HepG2 (cell line): ENCODE data around the gene CX3CR1. TPM values are rescaled to one million over a fixed set of nuclear protein-coding genes. Genes with fewer than 3 reads are reported as not detected.

Source experiments
- ATAC-seq: fragments of 200-7000 bp; cut with Tn5 transposase; 3 replicates; pipeline ENCODE4 v1.9.1; 2020; ENCODE audit warnings: mild to moderate bottlenecking, moderate library complexity
- BruUV-seq: library from RNA; stranded (reverse); fragments of 400-500 nt; replicated peaks from 2 replicates; lab custom pipeline; 2021; lab: Mats Ljungman, UMichigan
- CTCF ChIA-PET: fragments of 300-600 bp; formaldehyde crosslinking; extraction: SDS; loops from one replicate; lab custom pipeline; 2021; ENCODE audit warnings: low total read pairs, inconsistent platforms, low intra/inter-chr PET ratio; lab: Yijun Ruan, JAX
- POLR2A ChIA-PET: fragments of 350-600 bp; sonication (Branson Sonifier 250); formaldehyde crosslinking; loops from one replicate; lab custom pipeline; 2020; ENCODE audit warnings: antibody characterized with exemption, inconsistent platforms; lab: Yijun Ruan, JAX
- DNase-seq: peaks from one replicate; pipeline ENCODE4 v3.0.0-alpha.2; 2015; ENCODE audit warnings: low spot score
- FAIRE-seq: peaks from 3 replicates; lab custom pipeline; 2011; peaks lifted over from hg19 to GRCh38; lab: Jason Lieb, UNC
- H2AFZ ChIP-seq: one replicate; pipeline ENCODE4 v1.6.1; 2011; ENCODE audit warnings: low read length, inconsistent platforms
- H3K27ac ChIP-seq: fragments of 300-600 bp; 3 replicates; pipeline ENCODE4 v1.8.0; 2011; ENCODE audit warnings: mixed run types, mild to moderate bottlenecking, mixed read lengths, low read length, inconsistent platforms; ENCODE audit not compliant: insufficient read depth; ENCODE audit errors: extremely low read length
- H3K27me3 ChIP-seq, 2 experiments: fragments of 200-600 bp in 1 of 2; 2 replicates in 1 of 2; 3 replicates in 1 of 2; pipeline versions ENCODE4 v1.6.0 to v1.8.0; 2011; ENCODE audit warnings: low read length in 2 of 2, mild to moderate bottlenecking in 2 of 2, moderate library complexity in 2 of 2, inconsistent platforms in 1 of 2; ENCODE audit not compliant: insufficient read depth in 2 of 2, control insufficient read depth in 1 of 2
- H3K36me3 ChIP-seq, 2 experiments: fragments of 200-600 bp in 1 of 2; replicated peaks in 1 of 2; 2 replicates in 1 of 2; 3 replicates in 1 of 2; pipeline versions ENCODE4 v1.5.1 to v1.8.0; 2011; ENCODE audit warnings: low read length in 2 of 2, inconsistent platforms in 1 of 2; ENCODE audit not compliant: insufficient read depth in 2 of 2, control insufficient read depth in 1 of 2
- H3K4me1 ChIP-seq: 2 replicates; pipeline ENCODE4 v1.5.1; 2012; ENCODE audit warnings: low read length, inconsistent platforms; ENCODE audit not compliant: insufficient read depth
- H3K4me2 ChIP-seq: 2 replicates; pipeline ENCODE4 v1.6.0; 2011; ENCODE audit warnings: low read depth, low read length, inconsistent platforms
- H3K4me3 ChIP-seq, 3 experiments: fragments of 200-600 bp in 1 of 3; sonication (generic), shearing (Covaris generic) in 1 of 3; replicated peaks in 1 of 3; 2 replicates each; pipeline ENCODE4 v1.5.1; 2011 to 2016; ENCODE audit warnings: low read length in 3 of 3, inconsistent platforms in 2 of 3, low read depth in 2 of 3, mild to moderate bottlenecking in 2 of 3, control low read depth in 1 of 3, mixed read lengths in 1 of 3; ENCODE audit not compliant: insufficient read depth in 1 of 3
- H3K79me2 ChIP-seq: one replicate; pipeline ENCODE4 v1.6.1; 2011; ENCODE audit warnings: low read length, inconsistent platforms; ENCODE audit not compliant: insufficient read depth
- H3K9ac ChIP-seq: 2 replicates; pipeline ENCODE4 v1.6.0; 2011; ENCODE audit warnings: mild to moderate bottlenecking, low read depth, low read length, inconsistent platforms; ENCODE audit not compliant: insufficient read depth
- H3K9me3 ChIP-seq: 2 replicates; pipeline ENCODE4 v1.5.1; 2012; ENCODE audit warnings: mild to moderate bottlenecking, low read length
- H4K20me1 ChIP-seq: 2 replicates; pipeline ENCODE4 v1.6.0; 2011; ENCODE audit warnings: inconsistent platforms, mild to moderate bottlenecking, low read length, moderate library complexity; ENCODE audit not compliant: insufficient read depth
- ATF7 ChIP-seq, 2 experiments: fragments of 450-650 bp in 1 of 2; sonication (generic) in 1 of 2; formaldehyde crosslinking in 1 of 2; IDR thresholded peaks; 2 replicates each; pipeline versions ENCODE4 v1.4.0 to v1.6.1; 2016 to 2020; ENCODE audit warnings: antibody characterized with exemption in 1 of 2, mild to moderate bottlenecking in 1 of 2, missing genetic modification reagents in 1 of 2
- FOXK2 ChIP-seq: fragments of 450-650 bp; IDR thresholded peaks from 2 replicates; pipeline ENCODE4 v1.6.1; 2016
- MED13 ChIP-seq: sonication (generic); formaldehyde crosslinking; IDR thresholded peaks from 2 replicates; pipeline ENCODE4 v1.5.0; 2020; ENCODE audit warnings: missing genetic modification reagents
- NAIF1 ChIP-seq: sonication (generic); formaldehyde crosslinking; IDR thresholded peaks from 2 replicates; pipeline ENCODE4 v1.5.0; 2020; ENCODE audit warnings: mild to moderate bottlenecking, missing genetic modification reagents, borderline replicate concordance
- NCOA2 ChIP-seq: sonication (generic); formaldehyde crosslinking; IDR thresholded peaks from 2 replicates; pipeline ENCODE4 v1.8.0; 2022; ENCODE audit warnings: inconsistent platforms
- TCF7L2 ChIP-seq: IDR thresholded peaks from 2 replicates; pipeline ENCODE4 v1.6.1; 2011; ENCODE audit warnings: mild to moderate bottlenecking, low read depth, low read length, moderate library complexity
- YEATS4 ChIP-seq: sonication (generic); formaldehyde crosslinking; IDR thresholded peaks from 2 replicates; pipeline ENCODE4 v1.4.0; 2020; ENCODE audit warnings: missing genetic modification reagents, borderline replicate concordance
- ZNF101 ChIP-seq: sonication (generic); formaldehyde crosslinking; IDR thresholded peaks from 2 replicates; pipeline ENCODE4 v1.4.0; 2020; ENCODE audit warnings: mild to moderate bottlenecking, low read depth, missing genetic modification reagents, borderline replicate concordance
- WGBS: methylation state at CpG from one replicate; pipeline ENCODE4 v1.1.6; 2017; ENCODE audit warnings: low lambda C conversion rate; 5-methylcytosine and 5-hydroxymethylcytosine counted together
- in situ Hi-C: cut with HindIII; loops from 2 replicates; pipeline ENCODE4 v1.10.0; 2017; ENCODE audit warnings: low pct_unique_long_range_greater_than_20kb; ENCODE audit not compliant: extremely low pct_ligation_motif_present
- intact Hi-C: fragments of 100-400 bp; cut with micrococcal nuclease; formaldehyde crosslinking; loops from one replicate; pipeline ENCODE4 v1.10.0; 2022; ENCODE audit not compliant: unreplicated experiment
- polyA plus RNA-seq, 8 experiments: library from polyadenylated mRNA; depleted of rRNA in 3 of 8; stranded (reverse) in 7 of 8; unstranded in 1 of 8; fragments of >200 nt; fragmentation: Illumina TruSeq in 4 of 8; extraction: Trizol in 4 of 8; gene quantifications; 2 replicates each; pipeline versions ENCODE4 v1.2.1 to v1.2.3, GENCODE V29; 2011 to 2016; ENCODE audit warnings: low read depth in 4 of 8, missing spikeins in 1 of 8, mixed read lengths in 1 of 8; ENCODE audit not compliant: insufficient read depth in 1 of 8
- total RNA-seq, 5 experiments: library from RNA; depleted of rRNA; stranded (reverse); fragments of >200 nt; fragmentation: Illumina TruSeq; extraction: Trizol; gene quantifications; 2 replicates each; pipeline ENCODE4 v1.2.3, GENCODE V29; 2016; ENCODE audit warnings: low read depth in 1 of 5
- TF ChIP-seq, protein P1 (sequence below): IDR thresholded peaks from 2 replicates; pipeline ENCODE4 v1.6.1; 2016; ENCODE audit warnings: missing compliant biosample characterization, missing genetic modification reagents, borderline replicate concordance

The CX3CR1 gene
- total and polyA plus RNA-seq, 2 of the 13 experiments (the other 11 are each of a cell fraction or from before 2014, with no cell fraction given), result not detected

DNA sequence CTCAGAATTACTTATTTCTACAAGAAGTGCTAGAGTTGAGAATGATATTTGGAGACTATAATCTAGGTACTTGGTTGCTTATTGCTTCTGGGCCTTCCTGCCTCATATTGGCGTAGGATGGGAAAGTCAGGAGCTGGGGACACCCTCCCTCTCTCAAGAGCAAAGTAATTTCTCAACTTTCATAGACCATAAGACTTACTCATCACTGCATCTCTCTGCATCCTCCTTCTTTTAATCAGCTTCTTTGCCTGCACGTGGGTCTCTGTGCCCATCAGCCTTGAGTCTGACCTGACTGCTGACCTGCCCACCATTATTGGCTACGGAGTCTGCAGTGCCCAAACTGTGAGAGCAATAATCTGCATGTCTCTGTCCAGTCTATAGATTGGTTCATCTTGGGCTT lies 60.1 kb downstream of the CX3CR1 start:
- no peak overlapping the region for H3K9ac ChIP-seq
- no peak overlapping the region for H3K4me2 ChIP-seq
- no peaks in the 10 kb centered on the region for H3K4me1 ChIP-seq
- CTCF ChIA-PET, result no interaction called here
- TF ChIP-seq FOXK2 (no peak), ATF7 (IDR thresholded peaks at IDR 0.05) (no peak), ATF7 (CRISPR knock-in tag; IDR thresholded peaks at IDR 0.05) (no peak), MED13 (no peak), YEATS4 (CRISPR knock-in tag) (no peak), ZNF101 (CRISPR knock-in tag) (no peak), NCOA2 (CRISPR knock-in tag) (no peak), NAIF1 (CRISPR knock-in tag) (no peak), TCF7L2 (no peak)
- TF ChIP-seq, protein P1, sequence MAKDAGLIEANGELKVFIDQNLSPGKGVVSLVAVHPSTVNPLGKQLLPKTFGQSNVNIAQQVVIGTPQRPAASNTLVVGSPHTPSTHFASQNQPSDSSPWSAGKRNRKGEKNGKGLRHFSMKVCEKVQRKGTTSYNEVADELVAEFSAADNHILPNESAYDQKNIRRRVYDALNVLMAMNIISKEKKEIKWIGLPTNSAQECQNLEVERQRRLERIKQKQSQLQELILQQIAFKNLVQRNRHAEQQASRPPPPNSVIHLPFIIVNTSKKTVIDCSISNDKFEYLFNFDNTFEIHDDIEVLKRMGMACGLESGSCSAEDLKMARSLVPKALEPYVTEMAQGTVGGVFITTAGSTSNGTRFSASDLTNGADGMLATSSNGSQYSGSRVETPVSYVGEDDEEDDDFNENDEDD (CRISPR knock-in tag), result no peak
- TF ChIP-seq, all 625 proteins: peak for 0
- POLR2A ChIA-PET, result no interaction called here
- no peak for ATAC-seq
- Histone ChIP-seq H3K27me3 (no peaks in the 10 kb centered on the region; a peak in 1 of 5 replicates), H3K4me3 (no peak overlapping the region), H2AFZ (no peak overlapping the region), H3K36me3 (no peaks in the 10 kb centered on the region), H4K20me1 (no peaks in the 10 kb centered on the region), H3K9me3 (no peaks in the 10 kb centered on the region), H3K79me2 (no peaks in the 10 kb centered on the region), H3K27ac (no peak overlapping the region)
- BruUV-seq, result no TSS peak
- FAIRE-seq, result no peak
- intact Hi-C loops, result no loop called here
- DNase-seq, result no peak
- in situ Hi-C loops, result no loop called here
- WGBS, result 3% methylated on average over 3 of the region's 3 CpGs
